Osteocyte (in vitro differentiated cells): ENCODE data around the gene USP20. TPM values are rescaled to one million over a fixed set of nuclear protein-coding genes. Genes with fewer than 3 reads are reported as not detected.

Experiments used
- DNase-seq: peaks from one replicate; pipeline ENCODE4 v3.0.0; 2021; ENCODE audit warnings: mixed read lengths; ENCODE audit not compliant: unreplicated experiment; ENCODE audit errors: extremely low spot score
- H3K27ac Mint-ChIP-seq: one replicate; pipeline ENCODE4 v1.8.0; 2021; ENCODE audit warnings: mild to moderate bottlenecking, mixed read lengths; ENCODE audit not compliant: unreplicated experiment
- H3K27me3 Mint-ChIP-seq: one replicate; pipeline ENCODE4 v1.8.0; 2021; ENCODE audit warnings: mixed read lengths; ENCODE audit not compliant: unreplicated experiment
- H3K36me3 Mint-ChIP-seq: one replicate; pipeline ENCODE4 v1.8.0; 2021; ENCODE audit warnings: mixed read lengths; ENCODE audit not compliant: unreplicated experiment
- H3K4me1 Mint-ChIP-seq: one replicate; pipeline ENCODE4 v1.8.0; 2021; ENCODE audit warnings: mixed read lengths; ENCODE audit not compliant: unreplicated experiment
- H3K4me3 Mint-ChIP-seq: one replicate; pipeline ENCODE4 v1.8.0; 2021; ENCODE audit warnings: mild to moderate bottlenecking, moderate library complexity, mixed read lengths; ENCODE audit not compliant: unreplicated experiment
- H3K9me3 Mint-ChIP-seq: one replicate; pipeline ENCODE4 v1.8.0; 2021; ENCODE audit warnings: mixed read lengths; ENCODE audit not compliant: unreplicated experiment
- total RNA-seq: library from RNA; stranded (reverse); gene quantifications from 2 replicates; pipeline ENCODE4 v1.2.1, GENCODE V29; 2021
- TF ChIP-seq, protein P1 (sequence below): fragments of 200-600 bp; sonication (generic); IDR thresholded peaks from 2 replicates; pipeline ENCODE4 v1.5.0; 2021; ENCODE audit warnings: antibody characterized with exemption, mild to moderate bottlenecking, moderate library complexity

USP20 gene
- total RNA-seq, 1 donor from 2014 or later = 32.6 TPM

DNA sequence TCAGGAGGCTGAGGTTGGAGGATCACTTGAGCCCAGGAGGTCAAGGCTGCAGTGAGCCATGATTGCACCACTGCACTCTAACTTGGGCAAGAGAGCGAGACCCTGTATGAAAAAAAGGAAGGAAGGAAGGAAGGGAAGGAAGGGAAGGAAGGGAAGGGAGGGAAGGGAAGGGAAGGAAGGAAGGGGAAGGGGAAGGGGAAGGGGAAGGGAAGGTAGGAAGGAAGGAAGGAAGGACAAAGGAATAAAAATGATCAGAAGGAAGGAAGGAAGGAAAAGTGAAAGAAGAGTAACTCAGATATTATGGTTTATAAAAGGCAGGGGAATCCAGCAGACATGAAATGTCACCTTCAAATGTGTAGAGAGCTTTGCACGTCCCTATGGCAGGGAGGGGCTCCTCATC is 64.4 kb downstream of the USP20 start:
- Mint-ChIP-seq H3K9me3 (no peaks in the 10 kb centered on the region), H3K27me3 (no peaks in the 10 kb centered on the region), H3K27ac (no peak overlapping the region), H3K4me1 (no peaks in the 10 kb centered on the region), H3K36me3 (peaks cover 53% of the 10 kb centered on the region), H3K4me3 (no peak overlapping the region)
- TF ChIP-seq, protein P1, sequence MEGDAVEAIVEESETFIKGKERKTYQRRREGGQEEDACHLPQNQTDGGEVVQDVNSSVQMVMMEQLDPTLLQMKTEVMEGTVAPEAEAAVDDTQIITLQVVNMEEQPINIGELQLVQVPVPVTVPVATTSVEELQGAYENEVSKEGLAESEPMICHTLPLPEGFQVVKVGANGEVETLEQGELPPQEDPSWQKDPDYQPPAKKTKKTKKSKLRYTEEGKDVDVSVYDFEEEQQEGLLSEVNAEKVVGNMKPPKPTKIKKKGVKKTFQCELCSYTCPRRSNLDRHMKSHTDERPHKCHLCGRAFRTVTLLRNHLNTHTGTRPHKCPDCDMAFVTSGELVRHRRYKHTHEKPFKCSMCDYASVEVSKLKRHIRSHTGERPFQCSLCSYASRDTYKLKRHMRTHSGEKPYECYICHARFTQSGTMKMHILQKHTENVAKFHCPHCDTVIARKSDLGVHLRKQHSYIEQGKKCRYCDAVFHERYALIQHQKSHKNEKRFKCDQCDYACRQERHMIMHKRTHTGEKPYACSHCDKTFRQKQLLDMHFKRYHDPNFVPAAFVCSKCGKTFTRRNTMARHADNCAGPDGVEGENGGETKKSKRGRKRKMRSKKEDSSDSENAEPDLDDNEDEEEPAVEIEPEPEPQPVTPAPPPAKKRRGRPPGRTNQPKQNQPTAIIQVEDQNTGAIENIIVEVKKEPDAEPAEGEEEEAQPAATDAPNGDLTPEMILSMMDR = no peak
- DNase-seq = no peak

DNA sequence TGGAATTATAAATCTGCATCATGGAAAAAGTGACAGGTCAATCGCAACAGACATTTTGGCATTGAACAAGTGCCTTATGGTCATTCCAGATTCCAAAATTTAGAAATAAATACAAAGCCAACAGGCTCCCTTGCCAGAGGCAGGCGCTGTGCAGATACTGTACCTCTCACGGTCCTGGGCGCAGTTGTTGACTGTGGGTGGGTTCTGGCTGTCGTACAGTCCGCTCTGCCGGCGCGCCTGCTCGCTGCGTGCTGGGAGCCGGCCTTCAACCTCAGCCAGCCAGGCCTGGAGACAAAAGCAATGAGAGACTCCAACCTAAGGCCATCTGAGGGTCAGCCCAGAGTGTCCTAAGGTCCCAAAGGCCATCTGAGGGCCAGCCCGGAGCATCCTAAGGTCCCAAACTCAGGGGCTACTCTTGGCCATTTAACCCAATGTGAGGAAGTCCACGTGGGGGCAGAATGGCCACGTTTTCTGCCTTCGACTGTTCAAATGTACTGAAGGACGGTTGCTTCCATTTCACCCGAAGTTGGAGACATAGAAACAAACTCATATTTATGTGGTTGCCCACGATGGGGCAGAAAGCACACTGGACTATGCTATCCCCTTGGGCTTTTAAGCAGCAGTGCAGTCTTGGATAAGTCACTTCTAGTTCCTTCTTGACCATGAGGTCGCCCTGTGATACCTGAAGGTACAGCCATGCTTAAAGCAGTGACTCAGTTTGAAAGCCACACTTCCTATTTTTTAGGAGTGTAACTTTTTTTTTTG is 65.2 kb downstream of the USP20 start:
- Mint-ChIP-seq H3K27me3 (no peaks in the 10 kb centered on the region), H3K27ac (no peak overlapping the region), H3K36me3 (peaks cover 52% of the 10 kb centered on the region), H3K4me1 (no peaks in the 10 kb centered on the region), H3K9me3 (no peaks in the 10 kb centered on the region), H3K4me3 (no peak overlapping the region)
- TF ChIP-seq, protein P1 = no peak
- DNase-seq = no peak

GRCh38 chr9:129901993-129902739 is 66.9 kb downstream of the USP20 start:
- Mint-ChIP-seq H3K4me3 (no peak overlapping the region), H3K27me3 (no peaks in the 10 kb centered on the region), H3K36me3 (peaks cover 49% of the 10 kb centered on the region), H3K9me3 (no peaks in the 10 kb centered on the region), H3K27ac (no peak overlapping the region), H3K4me1 (no peaks in the 10 kb centered on the region)
- DNase-seq = no peak
- TF ChIP-seq, protein P1 = no peak

DNA sequence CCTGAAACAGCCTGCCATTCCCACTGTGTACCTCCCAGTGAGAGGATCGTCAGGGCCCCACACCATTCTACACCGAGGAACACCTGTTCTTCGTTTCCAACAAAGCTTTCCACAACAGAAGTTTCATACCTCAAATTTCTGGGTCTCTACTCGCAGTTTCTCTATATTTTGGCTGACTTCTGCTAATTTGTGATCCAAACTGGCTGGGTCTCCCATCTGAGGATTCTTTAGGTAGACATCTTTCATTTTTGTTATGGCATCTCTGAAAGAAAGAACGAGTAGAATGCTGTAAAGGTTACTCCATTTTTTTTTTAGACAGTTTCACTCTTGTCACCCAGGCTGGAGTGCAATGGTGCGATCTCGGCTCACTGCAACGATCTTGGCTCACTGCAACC is 67.5 kb downstream of the USP20 start:
- peaks cover 50% of the 10 kb centered on the region for H3K36me3 Mint-ChIP-seq

More for the DNA sequence above, 67.5 kb downstream of the USP20 start:
- no peaks in the 10 kb centered on the region for H3K4me1 Mint-ChIP-seq
- TF ChIP-seq, protein P1 = no peak
- H3K27ac Mint-ChIP-seq = no peak overlapping the region
- H3K27me3 Mint-ChIP-seq = no peaks in the 10 kb centered on the region
- no peaks in the 10 kb centered on the region for H3K9me3 Mint-ChIP-seq
- no peak overlapping the region for H3K4me3 Mint-ChIP-seq
- no peak for DNase-seq
